IPS-20b (cell line): ENCODE measurements around the gene RFX5.

Experiments
- H3K27ac ChIP-seq: one replicate; pipeline ENCODE4 v1.5.1; 2013; ENCODE audit warnings: low read length
- H3K27me3 ChIP-seq: 2 replicates; pipeline ENCODE4 v1.6.1; 2013; ENCODE audit warnings: mild to moderate bottlenecking, low read length, inconsistent platforms; ENCODE audit not compliant: insufficient read depth
- H3K36me3 ChIP-seq: 2 replicates; pipeline ENCODE4 v1.6.1; 2013; ENCODE audit warnings: low read depth, mild to moderate bottlenecking, inconsistent platforms, low read length, moderate library complexity; ENCODE audit not compliant: insufficient read depth
- H3K4me1 ChIP-seq: 2 replicates; pipeline ENCODE4 v1.6.1; 2013; ENCODE audit warnings: mild to moderate bottlenecking, control low read depth, inconsistent platforms, low read length, moderate library complexity; ENCODE audit not compliant: insufficient read depth
- H3K4me3 ChIP-seq: 2 replicates; pipeline ENCODE4 v1.5.1; 2013; ENCODE audit warnings: mild to moderate bottlenecking, low read length, inconsistent platforms
- H3K9ac ChIP-seq: 2 replicates; pipeline ENCODE4 v1.6.1; 2013; ENCODE audit warnings: low read depth, mild to moderate bottlenecking, inconsistent platforms, low read length, moderate library complexity
- H3K9me3 ChIP-seq: 2 replicates; pipeline ENCODE4 v1.6.1; 2013; ENCODE audit warnings: mild to moderate bottlenecking, low read depth, low read length, inconsistent platforms; ENCODE audit not compliant: insufficient read depth

Gene RFX5

GRCh38 chr1:151371370-151372057 lies 24.5 kb upstream of the RFX5 start:
- Histone ChIP-seq H3K36me3 (no peaks in the 10 kb centered on the region), H3K27me3 (no peaks in the 10 kb centered on the region), H3K27ac (no peak overlapping the region), H3K4me1 (peaks cover 7% of the 10 kb centered on the region), H3K9me3 (no peaks in the 10 kb centered on the region), H3K9ac (no peak overlapping the region), H3K4me3 (peak overlapping the region; percentile 63)

- Histone ChIP-seq H3K27ac (no peak overlapping the region), H3K9me3 (no peaks in the 10 kb centered on the region), H3K4me1 (peaks cover 7% of the 10 kb centered on the region), H3K36me3 (no peaks in the 10 kb centered on the region), H3K9ac (no peak overlapping the region), H3K4me3 (no peak overlapping the region), H3K27me3 (no peaks in the 10 kb centered on the region)
These were observed 23.3 kb upstream of the RFX5 start for GRCh38 chr1:151370211-151370911.

DNA sequence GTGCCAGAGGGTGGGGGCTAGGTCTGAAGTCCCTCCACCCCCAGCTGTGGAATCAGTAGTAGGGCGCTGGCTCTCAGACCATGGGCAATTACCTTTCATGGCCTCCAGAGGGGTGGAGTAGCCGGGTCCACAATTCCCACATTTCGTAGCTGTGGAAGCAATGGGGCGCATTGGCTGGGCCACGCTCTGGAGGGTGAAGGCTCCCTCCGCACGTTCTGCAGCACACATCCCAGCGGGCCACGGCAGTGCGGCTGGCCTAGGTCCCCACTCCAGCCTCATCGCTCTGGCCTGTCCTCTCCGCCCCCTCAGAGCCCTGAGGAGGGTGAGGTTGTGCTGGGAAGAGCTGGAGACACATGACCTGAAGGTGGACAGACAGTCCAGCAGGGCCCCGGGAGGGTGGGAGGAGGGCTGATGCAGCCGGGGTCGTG lies 22.6 kb upstream of the RFX5 start:
- Histone ChIP-seq H3K27ac (no peak overlapping the region), H3K36me3 (no peaks in the 10 kb centered on the region; the same call in 1 of the 2 replicates), H3K27me3 (no peaks in the 10 kb centered on the region), H3K4me3 (no peak overlapping the region), H3K4me1 (peaks cover 7% of the 10 kb centered on the region), H3K9me3 (no peaks in the 10 kb centered on the region), H3K9ac (no peak overlapping the region)

DNA sequence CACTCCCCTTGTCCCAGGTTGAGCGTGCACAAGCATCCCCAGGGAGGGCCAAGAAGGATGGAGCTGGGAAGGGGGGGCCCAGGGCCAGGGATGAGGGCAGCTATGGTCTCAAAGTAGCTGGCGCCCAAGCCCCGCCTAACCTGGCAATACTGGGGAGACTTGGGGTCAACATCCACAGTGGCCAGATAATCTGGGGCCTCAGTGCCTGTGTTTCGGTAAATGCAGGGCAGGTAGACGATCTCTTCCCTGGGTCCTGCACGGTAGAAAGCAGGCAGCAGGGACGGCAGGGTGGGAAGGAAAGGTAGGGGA lies 22.2 kb upstream of the RFX5 start:
- Histone ChIP-seq H3K27ac (no peak overlapping the region), H3K4me1 (peaks cover 7% of the 10 kb centered on the region), H3K27me3 (no peaks in the 10 kb centered on the region), H3K4me3 (no peak overlapping the region), H3K9me3 (no peaks in the 10 kb centered on the region), H3K9ac (no peak overlapping the region), H3K36me3 (peaks cover 4% of the 10 kb centered on the region)

- Histone ChIP-seq H3K4me3 (no peak overlapping the region), H3K9me3 (no peaks in the 10 kb centered on the region), H3K9ac (no peak overlapping the region), H3K4me1 (peaks cover 7% of the 10 kb centered on the region), H3K27me3 (no peaks in the 10 kb centered on the region), H3K27ac (no peak overlapping the region), H3K36me3 (peaks cover 10% of the 10 kb centered on the region)
These were observed 21.6 kb upstream of the RFX5 start for GRCh38 chr1:151368393-151369301.

DNA sequence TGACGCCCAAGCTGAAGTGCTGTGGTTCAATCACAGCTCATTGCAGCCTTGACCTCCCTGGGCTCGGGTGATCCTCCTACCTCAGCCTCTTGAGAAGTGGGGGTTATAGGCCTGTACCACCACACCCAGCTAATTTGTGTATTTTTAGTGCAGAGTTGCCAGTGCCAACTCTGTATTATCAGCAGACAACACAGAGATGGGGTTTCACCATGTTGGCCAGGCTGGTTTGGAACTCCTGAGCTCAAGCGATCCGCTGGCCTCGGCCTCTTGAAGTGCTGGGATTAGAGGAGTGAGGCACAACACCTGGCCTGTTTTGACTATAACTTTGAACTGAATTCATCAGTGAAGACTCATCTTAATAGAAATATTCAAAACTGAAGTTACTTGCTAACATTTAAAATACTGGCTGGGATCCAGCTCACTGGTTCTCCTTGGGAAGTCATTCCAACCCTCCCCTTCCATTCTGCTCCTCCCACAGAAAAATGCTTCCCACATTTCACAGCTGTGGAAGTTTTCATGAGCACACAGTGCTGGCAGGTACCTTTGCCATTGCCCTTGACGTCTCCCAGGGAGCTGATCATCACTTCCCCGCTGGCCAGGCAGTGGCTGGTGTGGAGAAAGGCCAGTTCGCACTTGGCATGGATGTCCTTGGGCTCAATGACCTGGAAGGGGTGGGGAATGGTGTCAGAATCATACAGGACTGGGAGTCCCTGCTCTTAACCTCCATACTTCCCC lies 20.8 kb upstream of the RFX5 start:
- Histone ChIP-seq H3K9ac (no peak overlapping the region), H3K27ac (no peak overlapping the region), H3K9me3 (peaks cover 2% of the 10 kb centered on the region; the same call in 1 of the 2 replicates), H3K4me3 (no peak overlapping the region), H3K4me1 (peaks cover 7% of the 10 kb centered on the region), H3K36me3 (peaks cover 12% of the 10 kb centered on the region), H3K27me3 (no peaks in the 10 kb centered on the region)

- Histone ChIP-seq H3K9ac (no peak overlapping the region), H3K27me3 (no peaks in the 10 kb centered on the region), H3K4me3 (no peak overlapping the region), H3K9me3 (peaks cover 19% of the 10 kb centered on the region), H3K36me3 (peaks cover 12% of the 10 kb centered on the region), H3K4me1 (no peaks in the 10 kb centered on the region), H3K27ac (no peak overlapping the region)
These were observed 17.9 kb upstream of the RFX5 start for GRCh38 chr1:151364996-151365395.

DNA sequence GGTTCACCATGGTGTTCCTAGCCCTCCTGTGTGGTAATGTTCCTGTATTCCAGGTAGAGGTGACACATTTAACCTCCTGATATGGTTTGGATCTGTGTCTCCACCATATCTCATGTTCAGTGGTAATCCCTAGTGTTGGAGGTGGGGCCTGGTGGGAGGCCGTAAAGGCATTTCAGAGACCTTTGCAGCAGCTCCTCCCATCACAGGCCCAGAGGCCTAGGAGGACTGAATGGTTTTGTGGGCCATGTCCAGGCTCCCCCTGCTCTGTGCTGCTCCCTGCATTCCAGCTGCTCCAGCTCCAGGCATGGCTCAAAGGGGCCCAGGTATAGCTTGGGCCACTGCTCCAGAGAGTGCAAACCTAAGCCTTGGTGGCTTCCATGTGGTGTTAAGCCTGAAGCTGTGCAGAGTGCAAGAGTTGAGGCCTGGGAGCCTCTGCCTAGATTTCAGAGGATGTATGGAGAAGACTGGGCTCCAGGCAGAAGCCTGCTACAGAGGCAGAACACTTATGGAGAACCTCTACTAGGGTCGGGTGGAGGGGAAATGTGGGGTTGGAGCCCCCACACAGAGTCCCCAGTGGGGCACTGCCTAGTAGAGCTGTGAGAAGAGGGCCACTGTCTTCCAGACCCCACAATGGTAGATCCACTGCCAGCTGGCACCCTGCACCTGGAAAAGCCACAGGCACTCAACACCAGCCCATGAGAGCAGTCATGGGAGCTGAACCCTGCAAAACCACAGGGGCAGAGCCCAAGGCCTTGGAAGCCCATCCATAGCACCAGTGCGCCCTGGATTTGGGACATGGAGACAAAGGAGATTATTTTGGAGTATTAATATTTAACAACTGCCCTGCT lies 15.5 kb upstream of the RFX5 start:
- no peaks in the 10 kb centered on the region for H3K27me3 ChIP-seq
- no peaks in the 10 kb centered on the region for H3K4me1 ChIP-seq
- H3K27ac ChIP-seq: no peak overlapping the region
- H3K4me3 ChIP-seq: no peak overlapping the region
- peaks cover 12% of the 10 kb centered on the region for H3K36me3 ChIP-seq
- no peak overlapping the region for H3K9ac ChIP-seq
- peaks cover 19% of the 10 kb centered on the region for H3K9me3 ChIP-seq

- Histone ChIP-seq H3K9me3 (peaks cover 19% of the 10 kb centered on the region), H3K4me3 (no peak overlapping the region), H3K9ac (no peak overlapping the region), H3K27me3 (no peaks in the 10 kb centered on the region), H3K36me3 (peaks cover 12% of the 10 kb centered on the region), H3K4me1 (no peaks in the 10 kb centered on the region), H3K27ac (no peak overlapping the region)
These were observed 14.8 kb upstream of the RFX5 start for GRCh38 chr1:151361883-151362282.

- Histone ChIP-seq H3K4me1 (no peaks in the 10 kb centered on the region), H3K27ac (no peak overlapping the region), H3K9ac (no peak overlapping the region), H3K4me3 (no peak overlapping the region), H3K9me3 (peaks cover 18% of the 10 kb centered on the region), H3K27me3 (no peaks in the 10 kb centered on the region), H3K36me3 (no peaks in the 10 kb centered on the region)
These were observed 9.6 kb upstream of the RFX5 start for GRCh38 chr1:151356696-151357095.
